ENCODE measurements around the gene SLC6A20. TPM values are rescaled to one million over a fixed set of nuclear protein-coding genes. Genes with fewer than 3 reads are reported as not detected.
A peak's percentile ranks its signal among the peaks of the same experiment; 100 is the strongest.

SLC6A20 gene
- total RNA-seq, 1 experiment from 2014 or later, result 0.89 TPM

- Histone ChIP-seq H3K79me2 (ENCODE audit: insufficient read depth, low read length) (no peaks in the 10 kb centered on the region), H3K4me1 (ENCODE audit: control insufficient read depth in 1 of 2, insufficient read depth in 2 of 2, low read length in 2 of 2) (peaks cover 42 to 47% of the 10 kb centered on the region in 2 experiments), H3K27me3 (ENCODE audit: insufficient read depth, low read length) (no peaks in the 10 kb centered on the region), H3K9me3 (ENCODE audit: control insufficient read depth in 1 of 2, insufficient read depth in 1 of 2, low read depth in 1 of 2, low read length in 2 of 2) (peaks cover 0 to 3% of the 10 kb centered on the region in 2 experiments; a peak in 1 of 4 replicates), H4K20me1 (ENCODE audit: insufficient read depth) (no peaks in the 10 kb centered on the region), H3K9ac (ENCODE audit: low read length) (no peak overlapping the region), H3K4me2 (ENCODE audit: low read length) (peak overlapping the region; percentile 64), H3K9me2 (ENCODE audit: insufficient read depth) (no peaks in the 10 kb centered on the region), H2AFZ (ENCODE audit: low read depth, low read length, poor library complexity, severe bottlenecking) (no peak overlapping the region), H3K4me3 (replicated peaks in 1 of 2; ENCODE audit: low read depth in 1 of 2, low read length in 2 of 2) (no peak overlapping the region), H3K36me3 (ENCODE audit: control insufficient read depth in 1 of 2, insufficient read depth in 2 of 2, low read length in 2 of 2) (no peaks in the 10 kb centered on the region), H3K27ac (ENCODE audit: low read depth, low read length) (peak overlapping the region; percentile 97; the same call in 1 of the 2 replicates)
- ChIA-PET CTCF (no interaction called here), RAD21 (ENCODE audit: low non-redundant PET in 1 of 2, low total read pairs in 2 of 2, uncharacterized antibody in 2 of 2, unreplicated experiment in 2 of 2) (no interaction called here), POLR2A (no interaction called here)
- intact Hi-C loops (cut with micrococcal nuclease), result no loop called here
- DNase-seq (ENCODE audit: low read depth, low spot score), result no peak
- BruUV-seq (replicated peaks), result no TSS peak
- ATAC-seq, result no peak
- TF ChIP-seq CBX3 (IDR thresholded peaks at IDR 0.05; ENCODE audit: low read depth), result no peak
These were observed 23.2 kb upstream of the SLC6A20 start for GRCh38 chr3:45819543-45819942.

- Histone ChIP-seq H3K9me2 (ENCODE audit: insufficient read depth) (no peaks in the 10 kb centered on the region), H3K36me3 (ENCODE audit: control insufficient read depth in 1 of 2, insufficient read depth in 2 of 2, low read length in 2 of 2) (no peaks in the 10 kb centered on the region), H3K4me3 (replicated peaks in 1 of 2; ENCODE audit: low read depth in 1 of 2, low read length in 2 of 2) (peak overlapping the region in 1 of 2 experiments; percentile 21; a peak in 2 of 4 replicates), H3K9ac (ENCODE audit: low read length) (peak overlapping the region; percentile 2), H3K79me2 (ENCODE audit: insufficient read depth, low read length) (no peaks in the 10 kb centered on the region), H3K27ac (ENCODE audit: low read depth, low read length) (peak overlapping the region; percentile 97), H2AFZ (ENCODE audit: low read depth, low read length, poor library complexity, severe bottlenecking) (no peak overlapping the region), H3K9me3 (ENCODE audit: control insufficient read depth in 1 of 2, insufficient read depth in 1 of 2, low read depth in 1 of 2, low read length in 2 of 2) (peaks cover 0 to 3% of the 10 kb centered on the region in 2 experiments; a peak in 1 of 4 replicates), H3K4me2 (ENCODE audit: low read length) (peak overlapping the region; percentile 64), H3K27me3 (ENCODE audit: insufficient read depth, low read length) (no peaks in the 10 kb centered on the region), H4K20me1 (ENCODE audit: insufficient read depth) (no peaks in the 10 kb centered on the region), H3K4me1 (ENCODE audit: control insufficient read depth in 1 of 2, insufficient read depth in 2 of 2, low read length in 2 of 2) (peaks cover 42 to 47% of the 10 kb centered on the region in 2 experiments)
- DNase-seq (ENCODE audit: low read depth, low spot score) (peak; percentile 96), ATAC-seq (peak; percentile 84)
- intact Hi-C loops (cut with micrococcal nuclease), result no loop called here
- ChIA-PET CTCF (interaction anchor here (1.0 to 1.3 kb wide), 3 partner anchors 15 to 57 kb away, joined by 3 to 5 read pairs (median 5); no protein-coding TSS in a partner anchor), POLR2A (interaction anchor here (1.4 kb wide), 1 partner anchor 21 kb away, joined by 3 read pairs; no protein-coding TSS in a partner anchor), RAD21 (ENCODE audit: low non-redundant PET in 1 of 2, low total read pairs in 2 of 2, uncharacterized antibody in 2 of 2, unreplicated experiment in 2 of 2) (no interaction called here)
- BruUV-seq (replicated peaks), result no TSS peak
- no peak for TF ChIP-seq EZH2 (IDR thresholded peaks at IDR 0.05)
- TF ChIP-seq ZBTB33 (IDR thresholded peaks at IDR 0.05; ENCODE audit: extremely low read depth, insufficient replicate concordance, low read length), result peak; percentile 45
- peak; percentile 51; the same call in 1 of the 2 replicates for TF ChIP-seq EGR1 (IDR thresholded peaks at IDR 0.05; ENCODE audit: low read depth)
- no peak for TF ChIP-seq ZNF274 (IDR thresholded peaks at IDR 0.05; ENCODE audit: low read depth, low read length)
- TF ChIP-seq JUND (IDR thresholded peaks at IDR 0.05), result peak; percentile 87
- no peak; the same call in 1 of the 2 replicates for TF ChIP-seq ELF1 (IDR thresholded peaks at IDR 0.05; ENCODE audit: borderline replicate concordance, low read depth)
- TF ChIP-seq SP1 (IDR thresholded peaks at IDR 0.05; ENCODE audit: low read depth), result peak; percentile 85
- TF ChIP-seq FOSL1 (IDR thresholded peaks at IDR 0.05; ENCODE audit: low read depth), result peak; percentile 95
- TF ChIP-seq CEBPB (IDR thresholded peaks at IDR 0.05; ENCODE audit: low read depth), result peak; percentile 95
- TF ChIP-seq POLR2AphosphoS5 (IDR thresholded peaks at IDR 0.05; ENCODE audit: low read depth, low read length), result peak; percentile 60
- TF ChIP-seq CBX3 (IDR thresholded peaks at IDR 0.05; ENCODE audit: low read depth), result peak; percentile 81
- peak; percentile 91 for TF ChIP-seq TCF7L2 (IDR thresholded peaks at IDR 0.05; ENCODE audit: borderline replicate concordance, extremely low read depth, insufficient read depth, insufficient read length)
- TF ChIP-seq RAD21 (IDR thresholded peaks at IDR 0.05; ENCODE audit: low read depth), result peak; percentile 39; the same call in 1 of the 2 replicates
- TF ChIP-seq REST (IDR thresholded peaks at IDR 0.05; ENCODE audit: low read depth), result no peak
These were observed 21.6 kb upstream of the SLC6A20 start for GRCh38 chr3:45817831-45818522.
